ENCODE results near the gene HOXA6. TPM values are rescaled to one million over a fixed set of nuclear protein-coding genes. Genes with fewer than 3 reads are reported as not detected.

HOXA6 gene
- total RNA-seq, 2 experiments from 2014 or later, result not detected

- peaks cover 96% of the 10 kb centered on the region for H3K27me3 Mint-ChIP-seq
- intact Hi-C loops (cut with DNase I, micrococcal nuclease), result loop anchor here (2.0 to 5.0 kb wide), 3 partner anchors 14 to 1327 kb away; partner anchors contain the start of gene HOXA3 (in 1 of the 2)
- peaks cover 65% of the 10 kb centered on the region for H3K4me1 ChIP-seq (ENCODE audit: insufficient read depth, low read length)
- H3K27ac ChIP-seq (ENCODE audit: low read depth in 1 of 2, low read length in 2 of 2), result no peak overlapping the region
- H3K9me3 Mint-ChIP-seq, result no peaks in the 10 kb centered on the region
- ChIA-PET POLR2A (interaction anchor here (0.6 to 3.5 kb wide), 5 partner anchors 8 to 1260 kb away, joined by 3 to 14 read pairs (median 3); no protein-coding TSS in a partner anchor), CTCF (interaction anchor here (0.7 to 3.8 kb wide), 4 partner anchors 12 to 1333 kb away, joined by 3 to 14 read pairs (median 4); no protein-coding TSS in a partner anchor)
- no peak for TF ChIP-seq CTCF (IDR thresholded peaks at IDR 0.05)
- peak in 5 of 14 experiments; percentile 19 to 65 (median 36) for DNase-seq
- H3K4me1 Mint-ChIP-seq (ENCODE audit: low read depth), result peaks cover 59% of the 10 kb centered on the region
- ATAC-seq (ENCODE audit: poor library complexity), result peak; percentile 2
- peaks cover 89 to 95% of the 10 kb centered on the region in 2 experiments for H3K27me3 ChIP-seq (ENCODE audit: control insufficient read depth in 1 of 2, insufficient read depth in 2 of 2, low read length in 2 of 2)
- peak overlapping the region; percentile 81 for H3K27ac Mint-ChIP-seq
- H3K4me3 ChIP-seq (ENCODE audit: low read length), result peak overlapping the region; percentile 40
- H3K9me3 ChIP-seq (ENCODE audit: control insufficient read depth in 1 of 2, insufficient read depth in 1 of 2, low read length in 2 of 2), result peaks cover 0 to 73% of the 10 kb centered on the region in 2 experiments
- H3K4me3 Mint-ChIP-seq, result peak overlapping the region; percentile 82
- H3K36me3 Mint-ChIP-seq (ENCODE audit: low read depth), result no peaks in the 10 kb centered on the region
- no peaks in the 10 kb centered on the region for H3K36me3 ChIP-seq (ENCODE audit: insufficient read depth, low read length)
Measured at GRCh38 chr7:27184337-27185012, 36.9 kb upstream of the HOXA6 start.

- POLR2A ChIA-PET, result interaction anchor here (1.1 to 3.5 kb wide), 5 partner anchors 11 to 479 kb away, joined by 3 to 14 read pairs (median 3); partner anchors contain the start of gene HIBADH
- Histone ChIP-seq H3K4me3 (ENCODE audit: low read length) (peak overlapping the region; percentile 40), H3K9me3 (ENCODE audit: control insufficient read depth in 1 of 2, insufficient read depth in 1 of 2, low read length in 2 of 2) (peaks cover 0 to 69% of the 10 kb centered on the region in 2 experiments), H3K27ac (ENCODE audit: low read depth in 1 of 2, low read length in 2 of 2) (no peak overlapping the region), H3K4me1 (ENCODE audit: insufficient read depth, low read length) (peaks cover 61% of the 10 kb centered on the region), H3K36me3 (ENCODE audit: insufficient read depth, low read length) (no peaks in the 10 kb centered on the region), H3K27me3 (ENCODE audit: control insufficient read depth in 1 of 2, insufficient read depth in 2 of 2, low read length in 2 of 2) (peaks cover 89 to 95% of the 10 kb centered on the region in 2 experiments)
- Mint-ChIP-seq H3K4me3 (peak overlapping the region; percentile 75), H3K27ac (peak overlapping the region; percentile 58), H3K27me3 (peaks cover 96% of the 10 kb centered on the region), H3K9me3 (no peaks in the 10 kb centered on the region), H3K36me3 (ENCODE audit: low read depth) (no peaks in the 10 kb centered on the region), H3K4me1 (ENCODE audit: low read depth) (peaks cover 53% of the 10 kb centered on the region)
- no peak for TF ChIP-seq CTCF (IDR thresholded peaks at IDR 0.05)
- CTCF ChIA-PET, result interaction anchor here (0.6 to 1.9 kb wide), 5 partner anchors 23 to 1332 kb away, joined by 3 to 8 read pairs (median 4); no protein-coding TSS in a partner anchor
- DNase-seq, result peak in 1 of 14 experiments; percentile 21
- intact Hi-C loops (cut with DNase I, micrococcal nuclease), result loop anchor here in 1 of 2 experiments (2.0 kb wide), 1 partner anchor 13 kb away; no protein-coding TSS in a partner anchor
- no peak for ATAC-seq (ENCODE audit: poor library complexity)
Measured at GRCh38 chr7:27183682-27184336, 36.2 kb upstream of the HOXA6 start.

- peak in 2 of 14 experiments; percentile 1 to 29 for DNase-seq
- no peak overlapping the region for H3K4me3 Mint-ChIP-seq
- ChIA-PET POLR2A (interaction anchor here (1.0 to 3.5 kb wide), 6 partner anchors 9 to 480 kb away, joined by 3 to 14 read pairs (median 4); partner anchors contain the start of gene HIBADH), CTCF (interaction anchor here (0.6 to 1.9 kb wide), 5 partner anchors 22 to 1331 kb away, joined by 3 to 8 read pairs (median 4); no protein-coding TSS in a partner anchor)
- intact Hi-C loops (cut with DNase I, micrococcal nuclease), result no loop called here
- Histone ChIP-seq H3K9me3 (ENCODE audit: control insufficient read depth in 1 of 2, insufficient read depth in 1 of 2, low read length in 2 of 2) (peaks cover 0 to 62% of the 10 kb centered on the region in 2 experiments), H3K36me3 (ENCODE audit: insufficient read depth, low read length) (no peaks in the 10 kb centered on the region), H3K4me1 (ENCODE audit: insufficient read depth, low read length) (peaks cover 54% of the 10 kb centered on the region), H3K27ac (ENCODE audit: low read depth in 1 of 2, low read length in 2 of 2) (no peak overlapping the region), H3K4me3 (ENCODE audit: low read length) (no peak overlapping the region), H3K27me3 (ENCODE audit: control insufficient read depth in 1 of 2, insufficient read depth in 2 of 2, low read length in 2 of 2) (peaks cover 82 to 94% of the 10 kb centered on the region in 2 experiments)
- no peak overlapping the region for H3K27ac Mint-ChIP-seq
- TF ChIP-seq CTCF (IDR thresholded peaks at IDR 0.05), result no peak
- peaks cover 45% of the 10 kb centered on the region for H3K4me1 Mint-ChIP-seq (ENCODE audit: low read depth)
- H3K9me3 Mint-ChIP-seq, result no peaks in the 10 kb centered on the region
- H3K36me3 Mint-ChIP-seq (ENCODE audit: low read depth), result no peaks in the 10 kb centered on the region
- ATAC-seq (ENCODE audit: poor library complexity), result no peak
- H3K27me3 Mint-ChIP-seq, result peaks cover 96% of the 10 kb centered on the region
Measured at GRCh38 chr7:27182861-27183681, 35.5 kb upstream of the HOXA6 start.

All from CD4-positive, alpha-beta T cell (primary cell).